ENCODE results near the gene SETD6.
"Not testable (repeated sequence)": the region's sequence is repeated elsewhere in the genome, so short reads cannot be mapped to it uniquely, and the experiment has no call there.

The SETD6 gene

GRCh38 chr16:58487566-58488351, 27.6 kb upstream of the SETD6 start:
- ATAC-seq (peak; percentile 81), DNase-seq (ENCODE audit: low spot score in 2 of 2) (peak; percentile 70 to 85)
- H3K4me3 Mint-ChIP-seq = no peak overlapping the region
- no peak overlapping the region for H3K27ac Mint-ChIP-seq
- H3K9me3 Mint-ChIP-seq = no peaks in the 10 kb centered on the region
- no peaks in the 10 kb centered on the region for H3K36me3 Mint-ChIP-seq
- H3K4me1 Mint-ChIP-seq = no peaks in the 10 kb centered on the region

GRCh38 chr16:58488531-58488930, 26.8 kb upstream of the SETD6 start:
- ATAC-seq = no peak
- H3K9me3 Mint-ChIP-seq = no peaks in the 10 kb centered on the region
- H3K4me3 Mint-ChIP-seq = no peak overlapping the region
- no peaks in the 10 kb centered on the region for H3K36me3 Mint-ChIP-seq
- DNase-seq (ENCODE audit: low spot score in 2 of 2) = no peak
- H3K4me1 Mint-ChIP-seq = no peaks in the 10 kb centered on the region
- H3K27ac Mint-ChIP-seq = no peak overlapping the region

GRCh38 chr16:58490065-58490464, 25.3 kb upstream of the SETD6 start:
- no peak overlapping the region for H3K4me3 Mint-ChIP-seq
- no peaks in the 10 kb centered on the region for H3K36me3 Mint-ChIP-seq
- H3K4me1 Mint-ChIP-seq = peaks cover 1% of the 10 kb centered on the region
- no peaks in the 10 kb centered on the region for H3K9me3 Mint-ChIP-seq
- DNase-seq (ENCODE audit: low spot score in 2 of 2) (no peak), ATAC-seq (no peak)
- H3K27ac Mint-ChIP-seq = no peak overlapping the region

GRCh38 chr16:58490539-58490938, 24.8 kb upstream of the SETD6 start:
- H3K9me3 Mint-ChIP-seq; H3K4me1 Mint-ChIP-seq; H3K27ac Mint-ChIP-seq; ATAC-seq; H3K36me3 Mint-ChIP-seq; H3K4me3 Mint-ChIP-seq; DNase-seq (ENCODE audit: low spot score in 2 of 2): not testable (repeated sequence)

GRCh38 chr16:58492066-58492465, 23.3 kb upstream of the SETD6 start:
- DNase-seq (ENCODE audit: low spot score in 2 of 2) (no peak), ATAC-seq (no peak)
- H3K4me3 Mint-ChIP-seq = no peak overlapping the region
- peaks cover 9% of the 10 kb centered on the region for H3K4me1 Mint-ChIP-seq
- H3K27ac Mint-ChIP-seq = no peak overlapping the region
- no peaks in the 10 kb centered on the region for H3K36me3 Mint-ChIP-seq
- H3K9me3 Mint-ChIP-seq = no peaks in the 10 kb centered on the region

GRCh38 chr16:58492735-58493134, 22.6 kb upstream of the SETD6 start:
- no peak for ATAC-seq
- Mint-ChIP-seq H3K9me3 (no peaks in the 10 kb centered on the region), H3K27ac (no peak overlapping the region), H3K4me3 (no peak overlapping the region), H3K36me3 (no peaks in the 10 kb centered on the region), H3K4me1 (peaks cover 9% of the 10 kb centered on the region)
- no peak for DNase-seq (ENCODE audit: low spot score in 2 of 2)

GRCh38 chr16:58493756-58494431, 21.4 kb upstream of the SETD6 start:
- ATAC-seq (no peak), DNase-seq (ENCODE audit: low spot score in 2 of 2) (no peak)
- Mint-ChIP-seq H3K27ac (no peak overlapping the region), H3K36me3 (no peaks in the 10 kb centered on the region), H3K9me3 (no peaks in the 10 kb centered on the region), H3K4me1 (peaks cover 14% of the 10 kb centered on the region), H3K4me3 (no peak overlapping the region)

- ATAC-seq (peak; percentile 54), DNase-seq (ENCODE audit: low spot score in 2 of 2) (peak in 1 of 2 donors; percentile 57)
- Mint-ChIP-seq H3K4me3 (no peak overlapping the region), H3K9me3 (no peaks in the 10 kb centered on the region), H3K27ac (peak overlapping the region; percentile 87), H3K4me1 (peaks cover 18% of the 10 kb centered on the region), H3K36me3 (no peaks in the 10 kb centered on the region)
These were observed 20.3 kb upstream of the SETD6 start for GRCh38 chr16:58494981-58495520.

GRCh38 chr16:58495521-58496331, 19.6 kb upstream of the SETD6 start:
- no peaks in the 10 kb centered on the region for H3K9me3 Mint-ChIP-seq
- no peak overlapping the region for H3K4me3 Mint-ChIP-seq
- peak overlapping the region; percentile 87 for H3K27ac Mint-ChIP-seq
- H3K36me3 Mint-ChIP-seq = no peaks in the 10 kb centered on the region
- no peak for DNase-seq (ENCODE audit: low spot score in 2 of 2)
- no peak for ATAC-seq
- peaks cover 23% of the 10 kb centered on the region for H3K4me1 Mint-ChIP-seq

- no peak for DNase-seq (ENCODE audit: low spot score in 2 of 2)
- Mint-ChIP-seq H3K27ac (no peak overlapping the region), H3K4me3 (no peak overlapping the region), H3K4me1 (peaks cover 30% of the 10 kb centered on the region), H3K9me3 (no peaks in the 10 kb centered on the region), H3K36me3 (no peaks in the 10 kb centered on the region)
- ATAC-seq = no peak
These were observed 17.8 kb upstream of the SETD6 start for GRCh38 chr16:58497468-58497867.

GRCh38 chr16:58497935-58498334, 17.4 kb upstream of the SETD6 start:
- ATAC-seq = no peak
- H3K36me3 Mint-ChIP-seq = no peaks in the 10 kb centered on the region
- peaks cover 30% of the 10 kb centered on the region for H3K4me1 Mint-ChIP-seq
- H3K9me3 Mint-ChIP-seq = no peaks in the 10 kb centered on the region
- no peak overlapping the region for H3K4me3 Mint-ChIP-seq
- DNase-seq (ENCODE audit: low spot score in 2 of 2) = no peak
- peak overlapping the region; percentile 26 for H3K27ac Mint-ChIP-seq

GRCh38 chr16:58498341-58499091, 16.8 kb upstream of the SETD6 start:
- Mint-ChIP-seq H3K36me3 (no peaks in the 10 kb centered on the region), H3K9me3 (no peaks in the 10 kb centered on the region), H3K4me3 (no peak overlapping the region), H3K4me1 (peaks cover 30% of the 10 kb centered on the region), H3K27ac (peak overlapping the region; percentile 26)
- no peak for ATAC-seq
- DNase-seq (ENCODE audit: low spot score in 2 of 2) = no peak

- Mint-ChIP-seq H3K4me1 (peaks cover 30% of the 10 kb centered on the region), H3K27ac (no peak overlapping the region), H3K9me3 (no peaks in the 10 kb centered on the region), H3K36me3 (no peaks in the 10 kb centered on the region), H3K4me3 (no peak overlapping the region)
- DNase-seq (ENCODE audit: low spot score in 2 of 2) (no peak), ATAC-seq (no peak)
These were observed 16.2 kb upstream of the SETD6 start for GRCh38 chr16:58499092-58499511.

GRCh38 chr16:58499615-58500351, 15.5 kb upstream of the SETD6 start, which contains the start of gene NDRG4:
Gene NDRG4, plus strand, starts transcription at chr16:58500143. Its CDS starts 106 bp downstream, at chr16:58500249.
- peak in 1 of 2 donors; percentile 62 for DNase-seq (ENCODE audit: low spot score in 2 of 2)
- Mint-ChIP-seq H3K4me1 (peaks cover 30% of the 10 kb centered on the region), H3K36me3 (no peaks in the 10 kb centered on the region), H3K9me3 (no peaks in the 10 kb centered on the region), H3K27ac (no peak within 1 kb of the TSS), H3K4me3 (peak within 1 kb of the TSS; percentile 66)
- ATAC-seq = peak; percentile 67
